Measurements from ENCODE around the gene YJU2. TPM values are rescaled to one million over a fixed set of nuclear protein-coding genes. Genes with fewer than 3 reads are reported as not detected.
"Not testable (repeated sequence)": the region's sequence is repeated elsewhere in the genome, so short reads cannot be mapped to it uniquely, and the experiment has no call there.

The YJU2 gene
- total and polyA plus RNA-seq, 2 of the 13 experiments (the other 11 are each of a cell fraction or from before 2014, with no cell fraction given): 9.3 to 17.9 TPM

DNA sequence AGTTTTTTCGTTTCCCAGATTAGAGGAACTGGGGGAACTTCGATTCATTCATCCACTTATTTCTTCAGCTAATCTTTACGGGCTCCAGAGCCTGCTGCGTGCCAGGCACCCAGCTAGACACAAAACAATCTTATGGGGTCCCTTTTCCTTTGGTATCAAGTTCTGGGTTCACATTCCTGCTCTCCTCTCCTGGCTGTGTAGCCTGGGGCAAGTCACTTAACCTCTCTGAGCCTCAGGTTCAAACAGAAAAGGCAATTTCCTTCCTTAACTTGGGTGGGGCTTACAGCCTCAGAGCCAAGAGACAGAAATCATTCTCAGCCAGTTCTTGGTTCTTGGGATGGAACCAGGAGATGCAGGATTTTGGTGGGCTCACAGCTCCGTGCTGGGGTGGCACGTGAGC, 38.1 kb downstream of the YJU2 start (continued):
- TF ChIP-seq MXI1 (IDR thresholded peaks at IDR 0.05; ENCODE audit: borderline replicate concordance, low read depth, low read length) (no peak), SOX5 (CRISPR knock-in tag; IDR thresholded peaks at IDR 0.05; ENCODE audit: borderline replicate concordance) (no peak), ZMYM3 (CRISPR knock-in tag; IDR thresholded peaks at IDR 0.05) (peak; percentile 84), CEBPG (CRISPR knock-in tag; IDR thresholded peaks at IDR 0.05) (no peak), ZNF768 (CRISPR knock-in tag; IDR thresholded peaks at IDR 0.05) (peak; percentile 85)

GRCh38 chr19:4286141-4286540, 39.3 kb downstream of the YJU2 start:
- H3K4me2 ChIP-seq (ENCODE audit: low read depth, low read length); H2AFZ ChIP-seq (ENCODE audit: low read length); H3K27ac ChIP-seq (ENCODE audit: extremely low read length, insufficient read depth, low read length); POLR2A ChIA-PET; H3K9me3 ChIP-seq (ENCODE audit: low read length); FAIRE-seq; CTCF ChIA-PET (ENCODE audit: low intra/inter-chr PET ratio, low total read pairs); in situ Hi-C loops (cut with HindIII; ENCODE audit: extremely low pct_ligation_motif_present, low pct_unique_long_range_greater_than_20kb); ATAC-seq; BruUV-seq (replicated peaks); H4K20me1 ChIP-seq (ENCODE audit: insufficient read depth, low read length); DNase-seq (ENCODE audit: low spot score); H3K36me3 ChIP-seq (replicated peaks in 1 of 2; ENCODE audit: control insufficient read depth in 1 of 2, insufficient read depth in 2 of 2, low read length in 2 of 2); intact Hi-C loops (cut with micrococcal nuclease; ENCODE audit: unreplicated experiment); H3K4me3 ChIP-seq (replicated peaks in 1 of 3; ENCODE audit: insufficient read depth in 1 of 3, low read depth in 2 of 3, low read length in 3 of 3); H3K9ac ChIP-seq (ENCODE audit: insufficient read depth, low read depth, low read length); H3K79me2 ChIP-seq (ENCODE audit: insufficient read depth, low read length): not testable (repeated sequence)
- Histone ChIP-seq H3K4me1 (ENCODE audit: insufficient read depth, low read length) (peaks cover 24% of the 10 kb centered on the region), H3K27me3 (ENCODE audit: control insufficient read depth in 1 of 2, insufficient read depth in 2 of 2, low read length in 2 of 2) (peaks cover 0 to 14% of the 10 kb centered on the region in 2 experiments; a peak in 4 of 5 replicates)
- WGBS (ENCODE audit: low lambda C conversion rate): 87% methylated on average over 4 of the region's 4 CpGs

DNA sequence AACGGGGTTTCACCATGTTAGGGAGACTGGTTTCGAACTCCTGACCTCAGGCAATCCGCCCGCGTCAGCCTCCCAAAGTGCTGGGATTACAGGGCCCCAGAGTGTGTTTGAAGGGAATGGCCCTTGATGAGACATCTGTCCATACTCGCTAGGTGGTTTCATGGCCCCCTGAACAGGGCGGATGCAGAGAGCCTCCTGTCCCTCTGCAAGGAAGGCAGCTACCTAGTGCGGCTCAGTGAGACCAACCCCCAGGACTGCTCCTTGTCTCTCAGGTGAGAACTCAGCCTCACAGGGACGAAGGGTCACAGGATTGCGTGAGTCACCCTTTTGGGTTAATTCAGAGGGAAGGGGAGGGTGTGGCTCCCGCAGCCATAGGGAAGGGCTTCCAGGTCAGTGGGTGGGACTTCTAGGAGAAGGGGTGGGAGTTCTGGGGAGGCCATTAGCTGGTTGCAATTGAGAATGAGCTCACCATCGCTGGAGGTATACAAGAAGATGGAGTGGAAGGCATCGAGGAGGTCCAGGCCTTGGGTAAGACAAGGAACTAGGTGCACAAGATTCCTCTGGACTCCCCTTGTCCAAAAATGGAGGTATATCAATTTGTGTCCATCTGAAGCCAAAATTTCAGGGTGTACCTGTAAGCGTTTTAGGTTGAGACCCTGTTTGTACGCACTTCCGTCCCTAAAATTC, 41.4 kb downstream of the YJU2 start:
- Histone ChIP-seq H3K4me1 (ENCODE audit: insufficient read depth, low read length) (peaks cover 24% of the 10 kb centered on the region), H3K36me3 (replicated peaks in 1 of 2; ENCODE audit: control insufficient read depth in 1 of 2, insufficient read depth in 2 of 2, low read length in 2 of 2) (no peaks in the 10 kb centered on the region), H2AFZ (ENCODE audit: low read length) (no peak overlapping the region), H3K9ac (ENCODE audit: insufficient read depth, low read depth, low read length) (no peak overlapping the region), H3K4me3 (replicated peaks in 1 of 3; ENCODE audit: insufficient read depth in 1 of 3, low read depth in 2 of 3, low read length in 3 of 3) (no peak overlapping the region), H3K27ac (ENCODE audit: extremely low read length, insufficient read depth, low read length) (no peak overlapping the region), H4K20me1 (ENCODE audit: insufficient read depth, low read length) (no peaks in the 10 kb centered on the region), H3K79me2 (ENCODE audit: insufficient read depth, low read length) (no peaks in the 10 kb centered on the region), H3K4me2 (ENCODE audit: low read depth, low read length) (no peak overlapping the region), H3K9me3 (ENCODE audit: low read length) (no peaks in the 10 kb centered on the region), H3K27me3 (ENCODE audit: control insufficient read depth in 1 of 2, insufficient read depth in 2 of 2, low read length in 2 of 2) (peaks cover 0 to 3% of the 10 kb centered on the region in 2 experiments; a peak in 1 of 5 replicates)
- ChIA-PET CTCF (ENCODE audit: low intra/inter-chr PET ratio, low total read pairs) (no interaction called here), POLR2A (no interaction called here)
- DNase-seq (ENCODE audit: low spot score) (no peak), ATAC-seq (no peak), FAIRE-seq (no peak)
- 54% methylated on average over 16 of the region's 16 CpGs for WGBS (ENCODE audit: low lambda C conversion rate)
- BruUV-seq (replicated peaks): no TSS peak
- TF ChIP-seq, protein P1, sequence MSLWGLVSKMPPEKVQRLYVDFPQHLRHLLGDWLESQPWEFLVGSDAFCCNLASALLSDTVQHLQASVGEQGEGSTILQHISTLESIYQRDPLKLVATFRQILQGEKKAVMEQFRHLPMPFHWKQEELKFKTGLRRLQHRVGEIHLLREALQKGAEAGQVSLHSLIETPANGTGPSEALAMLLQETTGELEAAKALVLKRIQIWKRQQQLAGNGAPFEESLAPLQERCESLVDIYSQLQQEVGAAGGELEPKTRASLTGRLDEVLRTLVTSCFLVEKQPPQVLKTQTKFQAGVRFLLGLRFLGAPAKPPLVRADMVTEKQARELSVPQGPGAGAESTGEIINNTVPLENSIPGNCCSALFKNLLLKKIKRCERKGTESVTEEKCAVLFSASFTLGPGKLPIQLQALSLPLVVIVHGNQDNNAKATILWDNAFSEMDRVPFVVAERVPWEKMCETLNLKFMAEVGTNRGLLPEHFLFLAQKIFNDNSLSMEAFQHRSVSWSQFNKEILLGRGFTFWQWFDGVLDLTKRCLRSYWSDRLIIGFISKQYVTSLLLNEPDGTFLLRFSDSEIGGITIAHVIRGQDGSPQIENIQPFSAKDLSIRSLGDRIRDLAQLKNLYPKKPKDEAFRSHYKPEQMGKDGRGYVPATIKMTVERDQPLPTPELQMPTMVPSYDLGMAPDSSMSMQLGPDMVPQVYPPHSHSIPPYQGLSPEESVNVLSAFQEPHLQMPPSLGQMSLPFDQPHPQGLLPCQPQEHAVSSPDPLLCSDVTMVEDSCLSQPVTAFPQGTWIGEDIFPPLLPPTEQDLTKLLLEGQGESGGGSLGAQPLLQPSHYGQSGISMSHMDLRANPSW (CRISPR knock-in tag; IDR thresholded peaks at IDR 0.05; ENCODE audit: borderline replicate concordance): no peak
- TF ChIP-seq, protein P2, sequence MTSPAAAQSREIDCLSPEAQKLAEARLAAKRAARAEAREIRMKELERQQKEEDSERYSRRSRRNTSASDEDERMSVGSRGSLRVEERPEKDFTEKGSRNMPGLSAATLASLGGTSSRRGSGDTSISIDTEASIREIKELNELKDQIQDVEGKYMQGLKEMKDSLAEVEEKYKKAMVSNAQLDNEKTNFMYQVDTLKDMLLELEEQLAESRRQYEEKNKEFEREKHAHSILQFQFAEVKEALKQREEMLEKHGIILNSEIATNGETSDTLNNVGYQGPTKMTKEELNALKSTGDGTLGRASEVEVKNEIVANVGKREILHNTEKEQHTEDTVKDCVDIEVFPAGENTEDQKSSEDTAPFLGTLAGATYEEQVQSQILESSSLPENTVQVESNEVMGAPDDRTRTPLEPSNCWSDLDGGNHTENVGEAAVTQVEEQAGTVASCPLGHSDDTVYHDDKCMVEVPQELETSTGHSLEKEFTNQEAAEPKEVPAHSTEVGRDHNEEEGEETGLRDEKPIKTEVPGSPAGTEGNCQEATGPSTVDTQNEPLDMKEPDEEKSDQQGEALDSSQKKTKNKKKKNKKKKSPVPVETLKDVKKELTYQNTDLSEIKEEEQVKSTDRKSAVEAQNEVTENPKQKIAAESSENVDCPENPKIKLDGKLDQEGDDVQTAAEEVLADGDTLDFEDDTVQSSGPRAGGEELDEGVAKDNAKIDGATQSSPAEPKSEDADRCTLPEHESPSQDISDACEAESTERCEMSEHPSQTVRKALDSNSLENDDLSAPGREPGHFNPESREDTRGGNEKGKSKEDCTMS (CRISPR knock-in tag; conservative IDR thresholded peaks at IDR 0.05): no peak
- peak; percentile 34; the same call in 1 of the 2 replicates for TF ChIP-seq FOSL2 (CRISPR knock-in tag; IDR thresholded peaks at IDR 0.05)
- in situ Hi-C loops (cut with HindIII; ENCODE audit: extremely low pct_ligation_motif_present, low pct_unique_long_range_greater_than_20kb): no loop called here
- intact Hi-C loops (cut with micrococcal nuclease; ENCODE audit: unreplicated experiment): no loop called here
